Measurements from ENCODE around the gene FOXP4. TPM values are rescaled to one million over a fixed set of nuclear protein-coding genes. Genes with fewer than 3 reads are reported as not detected.
A peak's percentile ranks its signal among the peaks of the same experiment; 100 is the strongest.

FOXP4 gene
- total and polyA plus RNA-seq, 2 of the 13 experiments (the other 11 are each of a cell fraction or from before 2014, with no cell fraction given), result 11.0 to 12.4 TPM

GRCh38 chr6:41559655-41560427 lies 13.7 kb downstream of the FOXP4 start:
- no peak overlapping the region for H3K4me3 ChIP-seq (replicated peaks in 1 of 3; ENCODE audit: insufficient read depth in 1 of 3, low read depth in 2 of 3, low read length in 3 of 3)
- H3K9me3 ChIP-seq (ENCODE audit: low read length), result no peaks in the 10 kb centered on the region
- ATAC-seq, result no peak
- POLR2A ChIA-PET, result no interaction called here
- peaks cover 72% of the 10 kb centered on the region for H3K4me1 ChIP-seq (ENCODE audit: insufficient read depth, low read length)
- H3K36me3 ChIP-seq (replicated peaks in 1 of 2; ENCODE audit: control insufficient read depth in 1 of 2, insufficient read depth in 2 of 2, low read length in 2 of 2), result peaks cover 23 to 79% of the 10 kb centered on the region in 2 experiments
- no peak overlapping the region for H3K9ac ChIP-seq (ENCODE audit: insufficient read depth, low read depth, low read length)
- intact Hi-C loops (cut with micrococcal nuclease; ENCODE audit: unreplicated experiment), result no loop called here
- H2AFZ ChIP-seq (ENCODE audit: low read length), result no peak overlapping the region
- WGBS (ENCODE audit: low lambda C conversion rate), result 98% methylated on average over 7 of the region's 7 CpGs
- no peak for TF ChIP-seq KDM6A (CRISPR knock-in tag; IDR thresholded peaks at IDR 0.05; ENCODE audit: low read depth)
- peak; percentile 19; the same call in 1 of the 2 replicates for TF ChIP-seq POLR2AphosphoS5 (IDR thresholded peaks at IDR 0.05; ENCODE audit: low read depth, low read length)
- H3K79me2 ChIP-seq (ENCODE audit: insufficient read depth, low read length), result peaks cover 93% of the 10 kb centered on the region
- no TSS peak for BruUV-seq (replicated peaks)
- no peak for FAIRE-seq
- peaks cover 77% of the 10 kb centered on the region for H4K20me1 ChIP-seq (ENCODE audit: insufficient read depth, low read length)
- in situ Hi-C loops (cut with HindIII; ENCODE audit: extremely low pct_ligation_motif_present, low pct_unique_long_range_greater_than_20kb), result no loop called here
- H3K27me3 ChIP-seq (ENCODE audit: control insufficient read depth in 1 of 2, insufficient read depth in 2 of 2, low read length in 2 of 2), result no peaks in the 10 kb centered on the region
- no peak for DNase-seq (ENCODE audit: low spot score)
- H3K4me2 ChIP-seq (ENCODE audit: low read depth, low read length), result no peak overlapping the region
- CTCF ChIA-PET (ENCODE audit: low intra/inter-chr PET ratio, low total read pairs), result no interaction called here
- no peak overlapping the region for H3K27ac ChIP-seq (ENCODE audit: extremely low read length, insufficient read depth, low read length)

- no peak overlapping the region for H3K27ac ChIP-seq (ENCODE audit: extremely low read length, insufficient read depth, low read length)
- no peaks in the 10 kb centered on the region for H3K27me3 ChIP-seq (ENCODE audit: control insufficient read depth in 1 of 2, insufficient read depth in 2 of 2, low read length in 2 of 2)
- peaks cover 85% of the 10 kb centered on the region for H3K79me2 ChIP-seq (ENCODE audit: insufficient read depth, low read length)
- no peak for ATAC-seq
- intact Hi-C loops (cut with micrococcal nuclease; ENCODE audit: unreplicated experiment), result no loop called here
- BruUV-seq (replicated peaks), result no TSS peak
- DNase-seq (ENCODE audit: low spot score), result no peak
- peaks cover 72% of the 10 kb centered on the region for H3K4me1 ChIP-seq (ENCODE audit: insufficient read depth, low read length)
- no peak overlapping the region for H3K4me3 ChIP-seq (replicated peaks in 1 of 3; ENCODE audit: insufficient read depth in 1 of 3, low read depth in 2 of 3, low read length in 3 of 3)
- H4K20me1 ChIP-seq (ENCODE audit: insufficient read depth, low read length), result peaks cover 74% of the 10 kb centered on the region
- no peak overlapping the region for H3K4me2 ChIP-seq (ENCODE audit: low read depth, low read length)
- no peak for FAIRE-seq
- peaks cover 24 to 78% of the 10 kb centered on the region in 2 experiments for H3K36me3 ChIP-seq (replicated peaks in 1 of 2; ENCODE audit: control insufficient read depth in 1 of 2, insufficient read depth in 2 of 2, low read length in 2 of 2)
- POLR2A ChIA-PET, result no interaction called here
- no peak overlapping the region for H3K9ac ChIP-seq (ENCODE audit: insufficient read depth, low read depth, low read length)
- H2AFZ ChIP-seq (ENCODE audit: low read length), result no peak overlapping the region
- CTCF ChIA-PET (ENCODE audit: low intra/inter-chr PET ratio, low total read pairs), result no interaction called here
- 96% methylated on average over 52 of the region's 53 CpGs for WGBS (ENCODE audit: low lambda C conversion rate)
- no peaks in the 10 kb centered on the region for H3K9me3 ChIP-seq (ENCODE audit: low read length)
- in situ Hi-C loops (cut with HindIII; ENCODE audit: extremely low pct_ligation_motif_present, low pct_unique_long_range_greater_than_20kb), result no loop called here
- TF ChIP-seq ZNF644 (CRISPR knock-in tag; IDR thresholded peaks at IDR 0.05; ENCODE audit: low read depth), result no peak
- 0 out of 2 replicates have a peak, but pooled peaks have one; percentile 17 for TF ChIP-seq ZNF768 (CRISPR knock-in tag; IDR thresholded peaks at IDR 0.05)
- TF ChIP-seq, protein P1, sequence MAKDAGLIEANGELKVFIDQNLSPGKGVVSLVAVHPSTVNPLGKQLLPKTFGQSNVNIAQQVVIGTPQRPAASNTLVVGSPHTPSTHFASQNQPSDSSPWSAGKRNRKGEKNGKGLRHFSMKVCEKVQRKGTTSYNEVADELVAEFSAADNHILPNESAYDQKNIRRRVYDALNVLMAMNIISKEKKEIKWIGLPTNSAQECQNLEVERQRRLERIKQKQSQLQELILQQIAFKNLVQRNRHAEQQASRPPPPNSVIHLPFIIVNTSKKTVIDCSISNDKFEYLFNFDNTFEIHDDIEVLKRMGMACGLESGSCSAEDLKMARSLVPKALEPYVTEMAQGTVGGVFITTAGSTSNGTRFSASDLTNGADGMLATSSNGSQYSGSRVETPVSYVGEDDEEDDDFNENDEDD (CRISPR knock-in tag; IDR thresholded peaks at IDR 0.05; ENCODE audit: borderline replicate concordance), result no peak
- peak; percentile 88 for TF ChIP-seq AGO2 (optimal IDR thresholded peaks at IDR 0.05; ENCODE audit: low read depth, low read length)
- no peak for TF ChIP-seq ZNF383 (CRISPR knock-in tag; IDR thresholded peaks at IDR 0.05; ENCODE audit: borderline replicate concordance)
- TF ChIP-seq, protein P2, sequence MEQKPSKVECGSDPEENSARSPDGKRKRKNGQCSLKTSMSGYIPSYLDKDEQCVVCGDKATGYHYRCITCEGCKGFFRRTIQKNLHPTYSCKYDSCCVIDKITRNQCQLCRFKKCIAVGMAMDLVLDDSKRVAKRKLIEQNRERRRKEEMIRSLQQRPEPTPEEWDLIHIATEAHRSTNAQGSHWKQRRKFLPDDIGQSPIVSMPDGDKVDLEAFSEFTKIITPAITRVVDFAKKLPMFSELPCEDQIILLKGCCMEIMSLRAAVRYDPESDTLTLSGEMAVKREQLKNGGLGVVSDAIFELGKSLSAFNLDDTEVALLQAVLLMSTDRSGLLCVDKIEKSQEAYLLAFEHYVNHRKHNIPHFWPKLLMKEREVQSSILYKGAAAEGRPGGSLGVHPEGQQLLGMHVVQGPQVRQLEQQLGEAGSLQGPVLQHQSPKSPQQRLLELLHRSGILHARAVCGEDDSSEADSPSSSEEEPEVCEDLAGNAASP (CRISPR knock-in tag; IDR thresholded peaks at IDR 0.05; ENCODE audit: borderline replicate concordance), result no peak
- no peak for TF ChIP-seq ZNF33A (CRISPR knock-in tag; IDR thresholded peaks at IDR 0.05; ENCODE audit: borderline replicate concordance)
- no peak for TF ChIP-seq ZNF260 (CRISPR knock-in tag; IDR thresholded peaks at IDR 0.05; ENCODE audit: borderline replicate concordance, low read depth)
- TF ChIP-seq ZNF75D (CRISPR knock-in tag; IDR thresholded peaks at IDR 0.05; ENCODE audit: borderline replicate concordance), result no peak
- no peak for TF ChIP-seq HMGA1 (CRISPR knock-in tag; conservative IDR thresholded peaks at IDR 0.05)
- no peak for TF ChIP-seq DMAP1 (CRISPR knock-in tag; IDR thresholded peaks at IDR 0.05)
- TF ChIP-seq MYC (CRISPR knock-in tag; IDR thresholded peaks at IDR 0.05; ENCODE audit: borderline replicate concordance), result no peak
- TF ChIP-seq RBFOX2 (IDR thresholded peaks at IDR 0.05; ENCODE audit: low read depth, low read length), result peak; percentile 46; the same call in 1 of the 2 replicates
- TF ChIP-seq KLF11 (CRISPR knock-in tag; IDR thresholded peaks at IDR 0.05), result no peak
Observed at GRCh38 chr6:41560431-41561192, 14.4 kb downstream of the FOXP4 start.

All from HepG2 (cell line).